ENCODE results near the gene TPRN. TPM values are rescaled to one million over a fixed set of nuclear protein-coding genes. Genes with fewer than 3 reads are reported as not detected.

Gene TPRN
- total RNA-seq, 4 donors from 2014 or later: 13.0 to 34.2 (median 15.8) TPM

DNA sequence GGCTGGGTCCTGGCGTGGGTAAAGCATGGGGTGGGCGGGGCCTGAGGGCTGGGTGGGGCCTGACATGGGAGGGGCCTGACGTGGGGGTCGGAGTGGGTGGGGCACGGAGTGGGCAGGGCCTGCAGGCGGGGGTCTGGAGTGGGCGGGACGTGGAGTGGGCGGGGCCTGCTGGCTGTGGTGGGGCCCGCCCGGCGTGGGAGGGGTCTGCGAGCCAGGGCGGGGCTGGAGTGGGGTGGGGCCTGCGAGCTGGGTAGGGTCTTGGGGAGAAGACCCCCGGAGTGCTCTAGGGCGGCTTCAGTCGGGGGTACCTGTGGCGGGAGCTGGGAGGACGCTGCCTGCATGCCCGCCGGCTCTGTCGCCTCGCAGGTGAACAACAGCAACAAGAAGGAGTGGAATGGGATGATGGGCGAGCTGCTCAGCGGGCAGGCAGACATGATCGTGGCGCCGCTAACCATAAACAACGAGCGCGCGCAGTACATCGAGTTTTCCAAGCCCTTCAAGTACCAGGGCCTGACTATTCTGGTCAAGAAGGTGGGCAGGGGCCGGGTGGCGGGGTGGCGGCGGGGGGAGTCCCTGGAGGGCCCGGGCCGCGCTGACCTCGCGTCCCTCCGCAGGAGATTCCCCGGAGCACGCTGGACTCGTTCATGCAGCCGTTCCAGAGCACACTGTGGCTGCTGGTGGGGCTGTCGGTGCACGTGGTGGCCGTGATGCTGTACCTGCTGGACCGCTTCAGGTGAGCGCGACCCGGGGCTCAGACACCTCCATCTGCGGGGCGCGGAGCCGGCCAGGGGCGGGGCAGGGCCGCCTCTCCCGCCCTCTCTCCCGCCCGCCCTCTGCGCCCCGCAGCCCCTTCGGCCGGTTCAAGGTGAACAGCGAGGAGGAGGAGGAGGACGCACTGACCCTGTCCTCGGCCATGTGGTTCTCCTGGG, 38.7 kb downstream of the TPRN start:
- H3K36me3 ChIP-seq: no peaks in the 10 kb centered on the region
- H3K9me3 ChIP-seq: no peaks in the 10 kb centered on the region
- intact Hi-C loops (cut with DNase I): no loop called here
- H3K4me3 ChIP-seq: peak overlapping the region in 3 of 4 donors; percentile 22 to 60 (median 39)
- no peak for DNase-seq
- peaks cover 15 to 38% (median 21%) of the 10 kb centered on the region in 3 donors for H3K4me1 ChIP-seq
- TF ChIP-seq POLR2A (IDR thresholded peaks at IDR 0.05): no peak
- TF ChIP-seq, protein P1, sequence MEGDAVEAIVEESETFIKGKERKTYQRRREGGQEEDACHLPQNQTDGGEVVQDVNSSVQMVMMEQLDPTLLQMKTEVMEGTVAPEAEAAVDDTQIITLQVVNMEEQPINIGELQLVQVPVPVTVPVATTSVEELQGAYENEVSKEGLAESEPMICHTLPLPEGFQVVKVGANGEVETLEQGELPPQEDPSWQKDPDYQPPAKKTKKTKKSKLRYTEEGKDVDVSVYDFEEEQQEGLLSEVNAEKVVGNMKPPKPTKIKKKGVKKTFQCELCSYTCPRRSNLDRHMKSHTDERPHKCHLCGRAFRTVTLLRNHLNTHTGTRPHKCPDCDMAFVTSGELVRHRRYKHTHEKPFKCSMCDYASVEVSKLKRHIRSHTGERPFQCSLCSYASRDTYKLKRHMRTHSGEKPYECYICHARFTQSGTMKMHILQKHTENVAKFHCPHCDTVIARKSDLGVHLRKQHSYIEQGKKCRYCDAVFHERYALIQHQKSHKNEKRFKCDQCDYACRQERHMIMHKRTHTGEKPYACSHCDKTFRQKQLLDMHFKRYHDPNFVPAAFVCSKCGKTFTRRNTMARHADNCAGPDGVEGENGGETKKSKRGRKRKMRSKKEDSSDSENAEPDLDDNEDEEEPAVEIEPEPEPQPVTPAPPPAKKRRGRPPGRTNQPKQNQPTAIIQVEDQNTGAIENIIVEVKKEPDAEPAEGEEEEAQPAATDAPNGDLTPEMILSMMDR (IDR thresholded peaks at IDR 0.05): no peak
- peaks cover 26 to 100% (median 66%) of the 10 kb centered on the region in 4 donors for H3K27me3 ChIP-seq
- 2 to 5% methylated on average over 4 to 30 of the region's 71 CpGs for WGBS, 2 donors
- no peak overlapping the region for H3K27ac ChIP-seq

DNA sequence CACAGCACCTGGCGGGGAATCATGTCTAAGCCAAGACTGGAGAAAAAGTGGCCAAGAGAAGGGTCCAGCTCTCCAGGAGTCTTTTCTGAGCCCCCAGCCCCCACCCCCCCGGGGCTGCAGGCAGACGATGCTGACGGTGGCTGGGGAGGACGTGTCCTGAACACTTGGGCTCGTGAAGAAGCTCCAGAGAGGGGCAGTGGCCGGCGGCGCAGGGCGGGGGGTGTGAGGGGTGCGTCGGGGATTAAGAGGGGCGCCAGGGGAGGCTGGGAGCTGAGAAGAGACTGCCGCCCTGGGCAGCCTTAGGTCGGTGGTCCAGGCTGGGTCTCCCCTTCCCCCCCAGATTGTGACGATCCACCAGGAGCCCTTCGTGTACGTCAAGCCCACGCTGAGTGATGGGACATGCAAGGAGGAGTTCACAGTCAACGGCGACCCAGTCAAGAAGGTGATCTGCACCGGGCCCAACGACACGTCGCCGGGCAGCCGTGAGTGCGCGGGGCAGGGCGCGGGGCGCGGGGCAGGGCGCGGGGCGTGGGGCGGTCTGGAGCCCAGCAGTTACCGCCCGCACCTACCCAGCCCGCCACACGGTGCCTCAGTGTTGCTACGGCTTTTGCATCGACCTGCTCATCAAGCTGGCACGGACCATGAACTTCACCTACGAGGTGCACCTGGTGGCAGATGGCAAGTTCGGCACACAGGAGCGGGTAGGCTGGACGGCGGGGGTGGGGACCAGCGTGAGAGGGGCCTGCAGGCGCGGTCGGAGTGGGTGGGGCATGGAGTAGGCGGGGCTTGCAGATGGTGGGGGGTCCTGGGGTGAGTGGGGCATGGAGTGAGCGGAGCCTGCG, 39.6 kb downstream of the TPRN start:
- intact Hi-C loops (cut with DNase I): no loop called here
- peaks cover 26 to 100% (median 62%) of the 10 kb centered on the region in 4 donors for H3K27me3 ChIP-seq
- no peak overlapping the region for H3K4me3 ChIP-seq
- 41 to 42% methylated on average over 16 to 20 of the region's 56 CpGs for WGBS, 2 donors
- H3K36me3 ChIP-seq: no peaks in the 10 kb centered on the region
- no peak for DNase-seq
- TF ChIP-seq POLR2A (IDR thresholded peaks at IDR 0.05): no peak
- TF ChIP-seq, protein P1 (IDR thresholded peaks at IDR 0.05): no peak
- no peak overlapping the region for H3K27ac ChIP-seq
- no peaks in the 10 kb centered on the region for H3K9me3 ChIP-seq
- H3K4me1 ChIP-seq: peaks cover 20 to 44% (median 26%) of the 10 kb centered on the region in 3 donors

DNA sequence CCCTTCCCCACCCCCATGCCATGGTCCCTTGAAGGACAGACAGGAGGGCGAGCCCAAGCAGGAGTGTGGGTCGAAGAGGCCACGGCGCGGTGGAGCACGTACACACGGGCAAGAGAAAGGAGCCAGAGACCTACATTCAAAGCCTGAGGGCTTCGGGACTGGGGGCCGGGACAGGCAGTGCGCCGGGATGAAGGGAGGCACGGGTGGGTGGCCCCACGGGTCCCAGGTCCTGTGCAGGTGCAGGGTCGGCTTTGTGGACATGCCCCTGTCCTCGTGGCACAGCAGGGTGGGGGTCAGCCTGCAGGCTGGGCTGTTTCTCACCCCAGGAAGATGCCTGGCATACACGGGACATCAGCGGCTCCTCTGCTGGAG, 40.5 kb downstream of the TPRN start:
- H3K27ac ChIP-seq: no peak overlapping the region
- H3K27me3 ChIP-seq: peaks cover 26 to 100% (median 53%) of the 10 kb centered on the region in 4 donors
- no peaks in the 10 kb centered on the region for H3K9me3 ChIP-seq
- TF ChIP-seq POLR2A (IDR thresholded peaks at IDR 0.05): no peak
- TF ChIP-seq, protein P1 (IDR thresholded peaks at IDR 0.05): no peak
- intact Hi-C loops (cut with DNase I): no loop called here
- 59 to 63% methylated on average over 6 to 9 of the region's 17 CpGs for WGBS, 2 donors
- H3K4me1 ChIP-seq: peaks cover 20 to 44% (median 26%) of the 10 kb centered on the region in 3 donors
- H3K4me3 ChIP-seq: no peak overlapping the region
- no peaks in the 10 kb centered on the region for H3K36me3 ChIP-seq
- no peak for DNase-seq

DNA sequence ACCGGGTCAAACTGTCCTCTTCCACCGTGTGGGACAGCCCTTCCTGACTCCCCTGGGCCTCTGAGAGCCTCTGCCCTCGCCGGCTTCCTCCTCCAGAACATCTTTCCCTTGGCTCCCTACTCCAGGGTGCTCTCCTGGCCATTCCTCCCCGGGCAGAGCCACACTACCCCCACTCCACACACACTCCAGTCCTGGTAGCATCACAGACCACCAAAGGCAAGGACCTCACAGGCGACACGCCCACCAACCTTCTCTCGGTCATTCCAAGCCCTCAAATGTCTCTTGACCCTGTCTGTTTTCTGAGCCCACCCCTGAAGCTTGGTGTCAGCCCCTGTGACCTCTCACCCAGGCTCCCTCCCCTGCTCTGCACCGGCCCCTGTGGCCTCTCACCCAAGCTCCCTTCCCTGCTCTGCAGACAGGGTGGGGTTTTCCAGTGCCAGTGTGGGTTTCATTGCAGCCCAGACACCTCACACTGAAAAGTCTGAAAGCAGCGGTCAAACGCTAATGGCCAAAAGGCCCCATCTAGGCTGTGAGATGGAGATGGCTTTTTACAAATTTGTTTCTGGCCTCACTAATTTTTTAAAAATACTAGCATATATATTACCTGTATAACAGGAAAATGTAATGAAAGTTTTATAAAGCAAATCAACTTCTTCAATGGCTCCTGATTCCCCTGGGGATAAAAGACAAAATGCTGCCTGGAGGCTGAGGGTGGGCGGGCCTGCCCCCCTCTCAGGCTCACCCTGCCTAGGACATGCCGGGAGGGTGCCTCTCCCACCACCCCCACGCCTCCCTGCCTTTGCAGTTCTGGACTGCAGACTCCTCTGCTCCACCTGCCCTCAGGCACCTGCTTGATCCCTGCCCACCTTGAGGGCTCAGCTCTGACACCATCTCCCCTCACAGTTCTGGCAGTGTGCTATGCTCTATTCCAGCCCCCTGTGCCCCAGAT, 41.2 kb downstream of the TPRN start:
- Histone ChIP-seq H3K4me1 (peaks cover 20 to 44% (median 26%) of the 10 kb centered on the region in 3 donors), H3K4me3 (no peak overlapping the region), H3K27me3 (peaks cover 21 to 100% (median 47%) of the 10 kb centered on the region in 4 donors), H3K27ac (no peak overlapping the region), H3K36me3 (no peaks in the 10 kb centered on the region), H3K9me3 (no peaks in the 10 kb centered on the region)
- 31 to 32% methylated on average over 13 to 14 of the region's 14 CpGs for WGBS, 2 donors
- TF ChIP-seq POLR2A (IDR thresholded peaks at IDR 0.05): no peak
- TF ChIP-seq, protein P1 (IDR thresholded peaks at IDR 0.05): no peak
- intact Hi-C loops (cut with DNase I): no loop called here
- DNase-seq: no peak

Measured in esophagus squamous epithelium (tissue), 5 donors.